ENCODE results near the gene GUCY1A2. TPM values are rescaled to one million over a fixed set of nuclear protein-coding genes. Genes with fewer than 3 reads are reported as not detected.
"Not testable (repeated sequence)": the region's sequence is repeated elsewhere in the genome, so short reads cannot be mapped to it uniquely, and the experiment has no call there.

The GUCY1A2 gene
- total RNA-seq, 8 experiments from 2014 or later, result 3.1 to 22.5 (median 6.0) TPM

- H3K4me3 ChIP-seq, result no peak overlapping the region
- no peak overlapping the region for H3K27ac ChIP-seq
- H3K4me1 ChIP-seq (replicated peaks in 1 of 2), result no peaks in the 10 kb centered on the region
- in situ Hi-C loops (cut with MboI; ENCODE audit: low pct_unique_long_range_greater_than_20kb in 2 of 9, low sequenced_read_pairs in 9 of 9, unreplicated experiment in 9 of 9), result no loop called here
- no peak for ATAC-seq (replicated peaks in 6 of 8)
- 0 to 93% (median 41%) methylated on average over 1 to 2 of the region's 2 CpGs; no CpG with 5 or more reads in 1 of the 10 experiments for WGBS, 10 experiments
These were observed 113.5 kb downstream of the GUCY1A2 start for GRCh38 chr11:106904826-106905225.

- in situ Hi-C loops (cut with MboI; ENCODE audit: low pct_unique_long_range_greater_than_20kb in 2 of 9, low sequenced_read_pairs in 9 of 9, unreplicated experiment in 9 of 9), result no loop called here
- Histone ChIP-seq H3K4me3 (no peak overlapping the region), H3K27ac (no peak overlapping the region), H3K4me1 (replicated peaks in 1 of 2) (no peaks in the 10 kb centered on the region)
- WGBS, 10 experiments, result 29 to 100% (median 100%) methylated on average over 1 of the region's 1 CpG; no CpG with 5 or more reads in 3 of the 10 experiments
- no peak for ATAC-seq (replicated peaks in 6 of 8)
These were observed 128.6 kb downstream of the GUCY1A2 start for GRCh38 chr11:106889718-106890117.

- no peak overlapping the region for H3K4me3 ChIP-seq
- H3K4me1 ChIP-seq (replicated peaks in 1 of 2), result no peaks in the 10 kb centered on the region
- 10 to 100% (median 71%) methylated on average over 1 to 5 of the region's 5 CpGs for WGBS, 10 experiments
- no peak overlapping the region for H3K27ac ChIP-seq
- no peak for ATAC-seq (replicated peaks in 6 of 8)
- in situ Hi-C loops (cut with MboI; ENCODE audit: low pct_unique_long_range_greater_than_20kb in 2 of 9, low sequenced_read_pairs in 9 of 9, unreplicated experiment in 9 of 9), result no loop called here
These were observed 129.9 kb downstream of the GUCY1A2 start for GRCh38 chr11:106888386-106888785.

DNA sequence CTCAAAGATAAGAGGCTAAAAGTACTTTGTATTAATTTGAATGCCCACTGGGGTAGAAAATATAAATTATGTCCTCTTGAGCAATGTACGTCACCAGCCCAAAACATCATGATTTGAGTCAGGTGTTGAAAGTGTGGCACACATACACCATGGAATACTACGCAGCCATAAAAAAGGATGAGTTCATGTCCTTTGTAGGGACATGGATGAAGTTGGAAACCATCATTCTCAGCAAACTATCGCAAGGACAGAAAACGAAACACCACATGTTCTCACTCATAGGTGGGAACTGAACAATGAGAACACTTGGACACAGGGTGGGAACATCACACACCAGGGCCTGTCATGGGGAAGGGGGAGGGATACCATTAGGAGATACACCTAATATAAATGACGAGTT lies 134.6 kb downstream of the GUCY1A2 start:
- H3K27ac ChIP-seq; H3K4me3 ChIP-seq; ATAC-seq (replicated peaks in 6 of 8); H3K4me1 ChIP-seq (replicated peaks in 1 of 2); in situ Hi-C loops (cut with MboI; ENCODE audit: low pct_unique_long_range_greater_than_20kb in 2 of 9, low sequenced_read_pairs in 9 of 9, unreplicated experiment in 9 of 9): not testable (repeated sequence)
- WGBS, 10 experiments, result 16 to 100% (median 91%) methylated on average over 1 to 5 of the region's 5 CpGs; no CpG with 5 or more reads in 4 of the 10 experiments

- ATAC-seq (replicated peaks in 6 of 8), result peak in 2 of 8 experiments; percentile 56 to 65
- Histone ChIP-seq H3K4me1 (replicated peaks in 1 of 2) (no peaks in the 10 kb centered on the region), H3K27ac (no peak overlapping the region), H3K4me3 (no peak overlapping the region)
- in situ Hi-C loops (cut with MboI; ENCODE audit: low pct_unique_long_range_greater_than_20kb in 2 of 9, low sequenced_read_pairs in 9 of 9, unreplicated experiment in 9 of 9), result no loop called here
- WGBS, 10 experiments, result 26 to 84% (median 63%) methylated on average over 1 to 7 of the region's 7 CpGs
These were observed 138.3 kb downstream of the GUCY1A2 start for GRCh38 chr11:106879832-106880546.

DNA sequence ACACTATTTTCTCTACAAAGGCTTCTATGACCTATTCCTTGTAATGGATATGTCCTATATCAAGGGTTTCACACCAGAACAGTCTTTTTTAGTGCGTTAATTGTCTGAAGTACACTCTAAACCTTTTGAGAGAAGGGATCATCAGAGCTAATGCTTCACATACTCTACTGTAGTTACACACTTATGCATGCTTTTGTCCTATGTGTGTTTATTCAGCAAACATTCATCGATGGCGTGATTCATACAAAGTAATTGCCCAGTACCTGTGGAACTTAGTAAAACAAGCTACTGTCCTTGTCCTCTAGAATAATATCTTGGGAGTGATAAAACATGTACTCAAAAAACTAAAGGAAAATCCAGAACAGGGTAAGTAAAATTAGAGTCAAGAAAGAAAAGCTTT lies 139.2 kb downstream of the GUCY1A2 start:
- WGBS, 10 experiments, result 38 to 100% (median 97%) methylated on average over 2 to 3 of the region's 3 CpGs; no CpG with 5 or more reads in 2 of the 10 experiments
- Histone ChIP-seq H3K27ac (no peak overlapping the region), H3K4me3 (no peak overlapping the region), H3K4me1 (replicated peaks in 1 of 2) (no peaks in the 10 kb centered on the region)
- in situ Hi-C loops (cut with MboI; ENCODE audit: low pct_unique_long_range_greater_than_20kb in 2 of 9, low sequenced_read_pairs in 9 of 9, unreplicated experiment in 9 of 9), result no loop called here
- no peak for ATAC-seq (replicated peaks in 6 of 8)

GRCh38 chr11:106875013-106875412 lies 143.3 kb downstream of the GUCY1A2 start:
- ATAC-seq (replicated peaks in 6 of 8), result peak in 1 of 8 experiments; percentile 41
- H3K27ac ChIP-seq, result no peak overlapping the region
- no peak overlapping the region for H3K4me3 ChIP-seq
- in situ Hi-C loops (cut with MboI; ENCODE audit: low pct_unique_long_range_greater_than_20kb in 2 of 9, low sequenced_read_pairs in 9 of 9, unreplicated experiment in 9 of 9), result no loop called here
- no peaks in the 10 kb centered on the region for H3K4me1 ChIP-seq (replicated peaks in 1 of 2)

DNA sequence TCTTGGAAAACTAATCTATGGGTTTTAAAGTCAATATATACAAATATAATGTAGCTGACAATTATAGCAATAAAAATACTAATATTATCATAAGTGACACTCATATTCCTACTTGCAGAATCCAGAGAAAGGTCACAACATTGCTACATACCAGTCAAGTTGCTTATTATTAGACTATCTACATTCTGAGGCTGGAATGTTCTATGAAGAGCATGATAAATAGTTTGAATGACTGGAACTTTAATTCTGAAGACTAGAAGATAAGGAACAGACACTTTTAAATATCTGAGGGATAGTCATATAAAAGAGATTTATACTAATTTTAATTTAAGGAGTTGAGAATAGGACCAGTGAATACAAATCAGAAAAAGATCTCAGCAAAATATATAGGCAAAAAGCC lies 146.0 kb downstream of the GUCY1A2 start:
- in situ Hi-C loops (cut with MboI; ENCODE audit: low pct_unique_long_range_greater_than_20kb in 2 of 9, low sequenced_read_pairs in 9 of 9, unreplicated experiment in 9 of 9), result no loop called here
- H3K4me3 ChIP-seq, result no peak overlapping the region
- ATAC-seq (replicated peaks in 6 of 8), result no peak
- no peaks in the 10 kb centered on the region for H3K4me1 ChIP-seq (replicated peaks in 1 of 2)
- H3K27ac ChIP-seq, result no peak overlapping the region

DNA sequence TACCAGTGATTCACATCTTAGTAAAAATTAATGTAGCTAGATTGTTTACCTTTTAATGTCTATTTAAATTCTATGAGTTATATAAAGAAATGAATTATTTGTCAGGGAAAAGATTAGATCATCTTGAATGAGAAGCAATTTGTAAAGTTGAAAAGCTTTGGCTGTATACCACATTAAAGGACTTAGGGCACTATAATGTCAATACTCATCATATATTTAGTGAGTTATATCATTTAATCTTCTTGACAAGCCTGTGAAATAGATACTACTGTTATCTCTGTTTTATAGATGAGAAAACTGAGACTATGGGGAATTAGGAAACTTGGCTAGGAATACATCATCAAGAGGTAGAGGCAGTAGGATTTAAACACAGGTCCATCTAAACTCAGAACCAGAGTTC lies 160.1 kb downstream of the GUCY1A2 start:
- Histone ChIP-seq H3K27ac (no peak overlapping the region), H3K4me1 (replicated peaks in 1 of 2) (no peaks in the 10 kb centered on the region), H3K4me3 (no peak overlapping the region)
- ATAC-seq (replicated peaks in 6 of 8), result no peak
- in situ Hi-C loops (cut with MboI; ENCODE audit: low pct_unique_long_range_greater_than_20kb in 2 of 9, low sequenced_read_pairs in 9 of 9, unreplicated experiment in 9 of 9), result no loop called here

GRCh38 chr11:106856566-106856965 lies 161.7 kb downstream of the GUCY1A2 start:
- in situ Hi-C loops (cut with MboI; ENCODE audit: low pct_unique_long_range_greater_than_20kb in 2 of 9, low sequenced_read_pairs in 9 of 9, unreplicated experiment in 9 of 9), result no loop called here
- no peak overlapping the region for H3K4me3 ChIP-seq
- H3K4me1 ChIP-seq (replicated peaks in 1 of 2), result no peaks in the 10 kb centered on the region
- H3K27ac ChIP-seq, result no peak overlapping the region
- WGBS, 10 experiments, result 24 to 90% (median 80%) methylated on average over 2 to 3 of the region's 3 CpGs; no CpG with 5 or more reads in 2 of the 10 experiments
- no peak for ATAC-seq (replicated peaks in 6 of 8)

DNA sequence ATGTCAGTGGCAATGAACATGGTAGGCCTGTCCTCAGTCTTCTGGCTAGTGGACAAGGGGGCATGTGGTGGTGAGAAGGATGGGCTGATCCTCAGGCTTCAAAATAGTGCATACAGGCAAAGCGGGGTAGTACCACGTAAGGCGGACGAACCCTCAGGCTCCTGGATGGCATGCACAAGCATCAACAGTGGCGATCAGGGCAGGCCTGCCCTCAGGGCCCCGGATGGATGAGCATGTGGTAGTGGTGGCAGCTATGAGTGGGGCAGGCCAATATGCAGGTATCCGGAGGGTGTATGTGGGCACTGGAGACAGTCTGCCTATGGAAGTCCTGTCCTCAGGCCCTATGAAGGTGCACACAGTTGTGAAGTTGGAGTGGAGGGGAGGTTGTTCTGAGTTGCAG lies 163.8 kb downstream of the GUCY1A2 start:
- in situ Hi-C loops (cut with MboI; ENCODE audit: low pct_unique_long_range_greater_than_20kb in 2 of 9, low sequenced_read_pairs in 9 of 9, unreplicated experiment in 9 of 9), result no loop called here
- 58 to 100% (median 95%) methylated on average over 2 to 5 of the region's 7 CpGs; no CpG with 5 or more reads in 4 of the 10 experiments for WGBS, 10 experiments
- H3K27ac ChIP-seq, result no peak overlapping the region
- H3K4me1 ChIP-seq (replicated peaks in 1 of 2), result no peaks in the 10 kb centered on the region
- no peak for ATAC-seq (replicated peaks in 6 of 8)
- H3K4me3 ChIP-seq, result no peak overlapping the region

DNA sequence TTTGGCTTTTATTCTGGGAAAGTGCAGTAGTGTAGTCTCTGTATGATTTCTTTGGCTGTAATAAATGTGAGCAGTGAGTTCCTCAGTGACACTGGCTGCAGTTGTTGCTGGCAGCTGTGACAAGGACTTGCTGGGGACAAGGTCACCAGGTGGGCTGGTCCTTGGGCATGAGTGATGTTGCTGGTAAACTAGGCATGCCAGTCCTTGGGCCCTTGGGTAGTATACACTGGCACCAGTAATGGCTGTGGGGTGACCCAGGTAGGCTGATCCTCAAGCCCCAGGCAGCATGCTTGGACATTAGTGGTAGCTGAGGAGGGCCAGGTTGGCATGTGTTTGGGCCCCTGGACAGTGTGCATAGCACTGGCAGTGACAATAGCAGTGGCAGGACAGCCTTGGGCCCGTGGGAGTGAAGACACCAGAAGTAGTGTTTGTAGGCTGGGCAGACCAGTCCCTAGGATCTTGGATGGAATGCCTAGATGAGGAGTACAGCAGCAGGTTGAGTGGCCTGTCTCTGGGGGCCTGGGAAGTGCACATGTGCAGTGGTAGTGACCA lies 164.3 kb downstream of the GUCY1A2 start:
- 100% methylated on average over 1 of the region's 1 CpG; no CpG with 5 or more reads in 9 of the 10 experiments for WGBS, 10 experiments
- in situ Hi-C loops (cut with MboI; ENCODE audit: low pct_unique_long_range_greater_than_20kb in 2 of 9, low sequenced_read_pairs in 9 of 9, unreplicated experiment in 9 of 9), result no loop called here
- H3K4me1 ChIP-seq (replicated peaks in 1 of 2), result no peaks in the 10 kb centered on the region
- no peak overlapping the region for H3K27ac ChIP-seq
- no peak for ATAC-seq (replicated peaks in 6 of 8)
- H3K4me3 ChIP-seq, result no peak overlapping the region

DNA sequence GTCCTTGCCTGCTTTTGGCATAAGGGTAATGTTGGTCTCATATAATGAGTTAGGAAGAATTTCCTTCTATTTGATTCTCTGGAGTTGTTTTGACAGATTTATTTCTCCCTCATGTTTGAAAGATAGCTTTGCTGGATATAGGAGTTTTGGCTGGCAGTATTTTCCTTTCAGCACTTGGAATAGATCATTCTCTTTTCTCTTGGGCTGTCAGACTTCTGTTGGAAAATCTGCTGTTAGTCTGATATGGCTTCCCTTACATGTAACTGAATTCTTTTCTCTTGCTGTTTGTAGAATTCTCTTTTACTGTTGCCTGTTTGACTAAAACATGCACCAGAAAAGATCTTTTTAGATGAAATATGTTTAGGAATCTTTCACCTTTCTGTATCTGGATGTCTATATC lies 165.5 kb downstream of the GUCY1A2 start:
- no peak for ATAC-seq (replicated peaks in 6 of 8)
- in situ Hi-C loops (cut with MboI; ENCODE audit: low pct_unique_long_range_greater_than_20kb in 2 of 9, low sequenced_read_pairs in 9 of 9, unreplicated experiment in 9 of 9), result no loop called here
- H3K27ac ChIP-seq, result no peak overlapping the region
- no peaks in the 10 kb centered on the region for H3K4me1 ChIP-seq (replicated peaks in 1 of 2)
- no peak overlapping the region for H3K4me3 ChIP-seq

GRCh38 chr11:106848526-106848925 lies 169.8 kb downstream of the GUCY1A2 start:
- Histone ChIP-seq H3K4me1 (replicated peaks in 1 of 2) (no peaks in the 10 kb centered on the region), H3K27ac (no peak overlapping the region), H3K4me3 (no peak overlapping the region)
- no peak for ATAC-seq (replicated peaks in 6 of 8)
- in situ Hi-C loops (cut with MboI; ENCODE audit: low pct_unique_long_range_greater_than_20kb in 2 of 9, low sequenced_read_pairs in 9 of 9, unreplicated experiment in 9 of 9), result no loop called here
